HG03280 (cell line): Measurements from ENCODE around the gene ERICH4.
"Not testable (repeated sequence)": the region's sequence is repeated elsewhere in the genome, so short reads cannot be mapped to it uniquely, and the experiment has no call there.

Experiments used
- ATAC-seq: cut with Tn5 transposase; IDR thresholded peaks from one replicate; pipeline ENCODE4 v1.9.1; 2021; ENCODE audit warnings: mild to moderate bottlenecking, moderate library complexity; ENCODE audit not compliant: unreplicated experiment

The ERICH4 gene

DNA sequence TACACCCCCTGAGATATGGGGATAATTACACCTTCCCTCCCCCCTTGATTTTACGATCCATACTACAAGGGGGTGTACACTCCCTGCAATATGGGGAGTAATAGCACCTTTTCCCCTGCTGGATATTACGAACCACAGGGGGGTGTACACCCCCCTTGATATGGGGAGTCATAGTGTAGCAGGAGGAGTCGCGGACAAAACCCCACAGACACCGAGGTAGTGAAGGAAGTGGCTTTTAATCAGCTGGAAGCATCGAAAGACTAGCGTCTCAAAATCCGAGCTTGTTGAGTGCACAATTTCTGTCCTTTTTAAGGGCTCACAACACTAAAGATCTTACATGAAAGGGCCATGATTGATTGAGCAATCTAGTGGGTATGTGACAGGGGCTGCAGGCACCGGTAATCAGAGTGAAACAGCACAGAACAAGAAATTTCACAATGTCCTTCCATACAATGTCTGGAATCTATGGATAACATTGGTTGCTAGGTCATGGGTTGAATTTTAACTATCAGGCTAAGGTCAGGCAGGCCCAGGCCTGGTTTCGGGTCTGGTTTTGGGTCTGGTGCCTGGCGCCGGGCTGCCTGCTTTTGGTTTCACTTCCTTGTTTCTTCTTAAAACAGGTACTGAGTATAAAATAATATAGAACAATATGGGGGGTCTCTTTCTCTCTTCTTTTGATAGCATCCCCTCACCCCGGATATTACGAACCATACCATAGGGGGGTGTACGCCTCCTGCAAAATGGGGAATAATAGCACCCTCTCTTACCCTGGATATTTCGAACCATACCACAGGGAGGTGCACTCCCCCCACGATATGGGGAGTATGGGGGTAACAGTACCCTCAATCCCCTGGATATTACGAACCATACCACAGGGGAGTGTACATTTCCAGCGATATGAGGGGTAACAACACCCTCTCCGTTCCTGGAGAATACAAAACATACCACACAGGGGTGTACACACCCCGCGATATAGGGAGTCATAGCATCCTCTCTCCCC lies 20.6 kb downstream of the ERICH4 start:
- ATAC-seq: not testable (repeated sequence)

DNA sequence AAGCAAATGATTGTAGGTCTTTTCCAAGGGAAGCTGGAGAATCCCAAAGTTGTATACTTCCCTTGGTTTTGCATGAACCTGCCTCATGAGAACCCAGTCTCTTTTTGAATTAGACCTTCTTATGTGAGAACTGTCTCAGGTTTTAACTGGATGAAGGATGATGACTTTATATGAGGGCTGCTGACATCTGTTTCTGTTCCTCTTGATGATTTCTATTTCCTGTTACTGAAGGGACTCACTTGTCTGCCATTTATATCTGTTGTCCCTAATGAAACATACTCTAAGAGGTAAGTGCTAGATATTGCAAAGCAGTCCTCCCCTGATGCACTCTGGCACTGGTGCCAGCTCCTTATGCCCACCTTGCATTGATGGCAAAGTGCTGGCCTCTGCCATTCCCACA lies 33.6 kb downstream of the ERICH4 start:
- no peak for ATAC-seq

DNA sequence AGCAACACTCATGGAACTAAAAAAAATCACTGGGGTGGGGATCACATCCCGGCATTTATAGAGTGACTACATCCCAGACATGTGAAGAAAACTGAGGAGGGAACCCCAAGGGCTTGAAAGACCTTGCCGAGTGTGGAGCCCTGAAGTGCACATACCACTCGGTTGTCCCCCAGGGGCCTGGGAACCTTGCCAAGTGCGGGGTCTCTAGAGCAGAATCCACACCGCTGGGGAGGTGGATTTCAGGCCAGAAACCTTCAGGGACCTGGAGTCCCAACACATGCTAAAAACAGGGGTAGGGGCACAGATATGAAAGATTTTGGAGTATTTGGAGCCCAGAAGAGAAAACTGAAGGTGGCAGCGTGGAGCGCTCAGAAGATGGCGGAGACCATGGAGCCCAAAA lies 35.2 kb downstream of the ERICH4 start:
- no peak for ATAC-seq

DNA sequence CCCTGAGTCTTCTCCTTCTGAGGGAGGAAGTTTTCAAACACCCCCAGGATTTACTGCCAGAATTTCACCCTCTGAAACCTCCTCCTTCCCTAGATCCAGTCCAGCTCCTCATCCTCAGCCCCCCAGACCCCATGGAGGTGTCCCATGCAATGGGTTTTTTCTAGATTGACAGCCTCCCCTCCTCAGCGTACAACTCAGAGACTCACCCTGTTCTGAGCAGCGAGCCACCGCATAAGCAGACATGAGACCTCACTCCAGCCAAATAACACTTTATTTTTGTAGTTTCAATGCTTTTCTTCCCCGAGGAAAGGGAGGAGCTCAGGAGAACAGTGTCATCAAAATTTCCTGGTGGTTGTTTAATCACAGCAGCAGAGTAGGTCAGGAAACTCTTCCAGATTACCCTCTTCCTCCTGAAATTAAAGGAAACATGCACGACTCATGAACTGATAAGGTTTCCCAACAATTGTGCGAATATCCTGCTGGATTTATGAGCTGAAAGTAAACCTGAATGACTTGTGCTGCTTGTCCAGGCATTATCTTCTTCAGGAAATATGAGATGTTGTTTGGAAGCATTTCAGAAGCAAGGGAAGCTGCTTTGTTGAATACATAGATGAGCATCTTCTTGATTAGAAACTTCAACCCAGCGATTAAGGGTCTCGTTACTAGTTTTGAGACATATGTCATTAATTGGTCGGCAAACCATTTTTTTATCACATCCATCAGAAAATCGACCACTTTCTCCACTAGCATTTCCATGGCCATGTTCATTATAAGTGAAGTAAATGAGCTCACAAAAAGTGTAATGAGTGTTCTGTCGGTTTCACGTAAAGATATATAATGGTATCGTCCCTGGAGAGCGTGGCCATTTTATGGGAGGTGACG lies 36.2 kb downstream of the ERICH4 start:
- no peak for ATAC-seq

DNA sequence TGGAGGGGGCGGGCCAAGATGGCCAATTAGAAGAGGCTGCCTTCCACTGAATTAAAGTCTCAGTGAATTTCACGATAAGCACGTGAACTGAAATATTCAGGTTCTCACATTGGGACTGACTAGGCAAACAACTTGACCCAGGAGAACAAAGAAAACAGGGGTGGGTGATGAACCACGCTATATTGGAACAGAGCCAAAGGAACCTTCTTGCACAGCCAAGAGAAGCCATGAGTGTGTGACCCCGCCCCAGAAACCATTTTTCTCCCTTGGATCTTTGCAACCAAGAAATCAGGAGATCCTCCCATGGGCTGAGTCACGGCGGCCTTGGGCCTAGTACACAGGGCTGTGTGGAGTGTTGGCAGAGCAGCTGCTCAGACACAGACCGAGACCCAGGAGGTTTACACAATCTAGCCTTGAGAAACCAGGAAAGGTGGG lies 36.8 kb downstream of the ERICH4 start:
- ATAC-seq: no peak

DNA sequence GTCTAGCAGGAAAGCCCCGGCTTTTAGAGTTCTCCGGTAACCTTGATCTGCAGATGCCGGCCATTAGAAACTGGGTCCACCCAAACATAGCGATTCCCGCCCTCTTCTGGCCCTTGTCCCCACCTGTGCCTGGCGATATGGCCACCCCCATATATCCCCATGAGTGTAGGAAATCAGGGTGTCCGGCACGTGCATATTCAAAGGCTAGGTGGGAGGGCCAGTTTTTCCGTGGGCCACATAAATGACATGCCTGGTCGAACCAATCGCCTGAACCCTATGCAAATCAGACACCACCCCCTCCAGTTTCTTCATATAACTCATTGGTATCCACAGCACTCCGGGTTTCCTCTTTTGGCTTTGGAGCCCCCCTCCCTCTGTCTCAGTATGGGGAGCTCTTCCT lies 37.4 kb downstream of the ERICH4 start:
- ATAC-seq: no peak

DNA sequence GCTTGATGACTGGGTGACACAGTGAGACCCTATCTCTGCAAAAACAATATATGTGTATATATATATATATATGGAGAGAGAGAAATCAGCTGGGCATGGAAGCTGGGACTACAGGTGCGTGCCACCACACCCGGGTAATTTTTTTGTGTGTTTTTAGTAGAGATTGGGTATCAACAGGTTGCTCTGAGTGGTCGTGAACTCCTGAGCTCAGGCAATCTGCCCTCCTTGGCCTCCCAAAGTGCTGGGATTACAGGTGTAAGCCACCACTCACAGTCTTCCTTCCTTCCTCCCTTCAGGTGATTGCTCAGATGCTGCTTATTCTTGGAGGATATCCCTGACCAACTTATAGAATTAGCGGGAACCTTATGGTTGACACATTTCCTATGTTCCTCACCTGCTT lies 41.9 kb downstream of the ERICH4 start:
- ATAC-seq: no peak

DNA sequence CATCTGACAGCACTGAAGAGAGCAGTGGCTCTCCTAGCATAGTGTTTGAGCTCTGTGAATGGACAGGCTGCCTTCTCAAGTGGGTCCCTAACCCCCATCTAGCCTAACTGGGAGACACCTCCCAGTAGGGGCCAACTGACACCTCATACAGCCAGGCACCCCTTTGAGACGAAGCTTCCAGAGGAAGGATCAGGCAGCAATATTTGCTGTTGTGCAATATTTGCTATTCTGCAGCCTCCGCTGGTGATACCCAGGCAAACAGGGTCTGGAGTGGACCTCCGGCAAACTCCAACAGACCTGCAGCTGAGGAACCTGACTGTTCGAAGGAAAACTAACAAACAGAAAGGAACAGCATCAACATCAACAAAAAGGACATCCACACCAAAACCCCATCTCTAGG lies 44.0 kb downstream of the ERICH4 start:
- not testable (repeated sequence) for ATAC-seq

DNA sequence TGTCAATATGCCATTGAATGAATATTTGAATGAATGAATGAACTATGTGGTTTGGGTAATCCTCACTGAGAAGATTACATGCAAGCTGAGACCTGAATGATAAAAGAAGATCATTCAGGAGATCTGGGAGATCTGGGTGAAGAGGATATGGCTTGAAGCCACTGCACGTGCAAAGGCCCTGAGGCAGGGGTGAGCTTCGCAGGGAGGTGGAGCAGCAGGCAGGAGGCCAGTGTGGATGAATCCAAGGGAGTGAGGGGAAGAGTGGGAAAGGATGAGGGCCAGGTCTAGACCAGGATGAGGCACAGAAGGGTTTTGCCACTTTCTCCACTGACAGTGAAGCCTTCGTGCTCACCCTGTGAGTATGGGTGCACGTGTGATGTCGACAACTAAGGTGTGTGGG lies 49.9 kb downstream of the ERICH4 start:
- ATAC-seq: no peak
